Measurements from ENCODE around the gene PCDHGA5.
"Not testable (repeated sequence)": the region's sequence is repeated elsewhere in the genome, so short reads cannot be mapped to it uniquely, and the experiment has no call there.

- 0 out of 2 replicates have a peak, but pooled peaks have one; percentile 11 for TF ChIP-seq CTCF (IDR thresholded peaks at IDR 0.05)
- TF ChIP-seq MAX (CRISPR knock-in tag; IDR thresholded peaks at IDR 0.05); JUN (CRISPR knock-in tag; IDR thresholded peaks at IDR 0.05); ATF2 (CRISPR knock-in tag; IDR thresholded peaks at IDR 0.05; ENCODE audit: borderline replicate concordance, low read depth); CREB1 (CRISPR knock-in tag; IDR thresholded peaks at IDR 0.05); MYBL2 (CRISPR knock-in tag; IDR thresholded peaks at IDR 0.05); FOXJ3 (CRISPR knock-in tag; IDR thresholded peaks at IDR 0.05; ENCODE audit: borderline replicate concordance): not testable (repeated sequence)
Measured at GRCh38 chr5:141394401-141395187, 30.6 kb downstream of the PCDHGA5 start.
